Common myeloid progenitor, CD34-positive (primary cell): ENCODE results near the gene DRAXIN.

Source experiments
- CTCF ChIA-PET: fragments of 350-600 bp; sonication (Branson Sonifier 250); formaldehyde crosslinking; loops from one replicate; lab custom pipeline; 2021; ENCODE audit warnings: antibody characterized with exemption; lab: Charles Lee
- POLR2A ChIA-PET: fragments of 350-600 bp; sonication (Branson Sonifier 250); formaldehyde crosslinking; loops from one replicate; lab custom pipeline; 2021; ENCODE audit warnings: antibody characterized with exemption; lab: Charles Lee
- DNase-seq, 3 donors: peaks; one replicate each; pipeline versions ENCODE4 v3.0.0 to v3.0.0-alpha.2; 2013
- H3K27ac ChIP-seq, 2 experiments: 1 replicate in 1 of 2; 2 replicates in 1 of 2; pipeline ENCODE4 v1.7.0; 2013; ENCODE audit warnings: inconsistent platforms in 2 of 2, low read length in 2 of 2, mild to moderate bottlenecking in 2 of 2, low read depth in 1 of 2, moderate library complexity in 1 of 2; ENCODE audit not compliant: severe bottlenecking in 2 of 2, insufficient read depth in 1 of 2, poor library complexity in 1 of 2
- H3K27me3 ChIP-seq, 5 experiments: replicated peaks in 2 of 5; 1 replicate in 3 of 5; 2 replicates in 2 of 5; pipeline versions ENCODE4 v1.6.1 to v1.7.0; 2013; ENCODE audit warnings: low read length in 4 of 5, mild to moderate bottlenecking in 2 of 5, moderate library complexity in 2 of 5, inconsistent platforms in 1 of 5; ENCODE audit not compliant: insufficient read depth in 5 of 5, control insufficient read depth in 4 of 5
- H3K36me3 ChIP-seq, 4 experiments: 1 replicate in 2 of 4; 2 replicates in 2 of 4; pipeline versions ENCODE4 v1.6.1 to v1.7.0; 2013; ENCODE audit warnings: low read length in 3 of 4, control low read depth in 1 of 4, mild to moderate bottlenecking in 1 of 4; ENCODE audit not compliant: control insufficient read depth in 4 of 4, insufficient read depth in 4 of 4
- H3K4me1 ChIP-seq, 4 experiments: 1 replicate in 3 of 4; 2 replicates in 1 of 4; pipeline versions ENCODE4 v1.6.1 to v1.7.1; 2013; ENCODE audit warnings: low read length in 3 of 4, mild to moderate bottlenecking in 3 of 4, control low read depth in 1 of 4, inconsistent platforms in 1 of 4, moderate library complexity in 1 of 4; ENCODE audit not compliant: control insufficient read depth in 4 of 4, insufficient read depth in 4 of 4; ENCODE audit errors: control extremely low read depth in 1 of 4
- H3K4me3 ChIP-seq, 7 experiments: 1 replicate in 4 of 7; 2 replicates in 3 of 7; pipeline versions ENCODE4 v1.5.1 to v1.7.0; 2013; ENCODE audit warnings: mild to moderate bottlenecking in 7 of 7, low read length in 6 of 7, moderate library complexity in 6 of 7, inconsistent platforms in 2 of 7, low read depth in 2 of 7, control low read depth in 1 of 7; ENCODE audit not compliant: insufficient read depth in 4 of 7, control insufficient read depth in 1 of 7; ENCODE audit errors: extremely low read depth in 1 of 7
- H3K9me3 ChIP-seq, 5 experiments: 1 replicate in 4 of 5; 2 replicates in 1 of 5; pipeline versions ENCODE4 v1.6.1 to v1.7.1; 2013; ENCODE audit warnings: low read length in 4 of 5, mild to moderate bottlenecking in 2 of 5, inconsistent platforms in 1 of 5, low read depth in 1 of 5, moderate library complexity in 1 of 5; ENCODE audit not compliant: control insufficient read depth in 4 of 5, insufficient read depth in 2 of 5; ENCODE audit errors: control extremely low read depth in 1 of 5
- WGBS: methylation state at CpG from one replicate; pipeline ENCODE4 v1.1.5; 2013; ENCODE audit not compliant: insufficient coverage; 5-methylcytosine and 5-hydroxymethylcytosine counted together

Gene DRAXIN

GRCh38 chr1:11668516-11668915, 23.0 kb upstream of the DRAXIN start:
- Histone ChIP-seq H3K9me3 (no peaks in the 10 kb centered on the region), H3K27ac (no peak overlapping the region), H3K36me3 (peaks cover 0 to 38% (median 18%) of the 10 kb centered on the region in 4 experiments), H3K4me3 (no peak overlapping the region), H3K4me1 (peaks cover 0 to 13% (median 8%) of the 10 kb centered on the region in 4 experiments), H3K27me3 (no peaks in the 10 kb centered on the region)
- ChIA-PET CTCF (no interaction called here), POLR2A (no interaction called here)
- 94% methylated on average over 11 of the region's 14 CpGs for WGBS
- no peak for DNase-seq

GRCh38 chr1:11670747-11671146, 20.8 kb upstream of the DRAXIN start:
- H3K4me1 ChIP-seq = no peaks in the 10 kb centered on the region
- H3K9me3 ChIP-seq = no peaks in the 10 kb centered on the region
- no peak overlapping the region for H3K4me3 ChIP-seq
- H3K27me3 ChIP-seq = no peaks in the 10 kb centered on the region
- WGBS = 90% methylated on average over 4 of the region's 6 CpGs
- H3K27ac ChIP-seq = no peak overlapping the region
- H3K36me3 ChIP-seq = peaks cover 5 to 57% (median 28%) of the 10 kb centered on the region in 4 experiments
- no peak for DNase-seq
- POLR2A ChIA-PET = no interaction called here
- CTCF ChIA-PET = interaction anchor here (0.8 kb wide), 1 partner anchor 20 kb away, joined by 3 read pairs; no protein-coding TSS in a partner anchor

- Histone ChIP-seq H3K4me1 (no peaks in the 10 kb centered on the region), H3K36me3 (peaks cover 5 to 61% (median 30%) of the 10 kb centered on the region in 4 experiments), H3K4me3 (no peak overlapping the region), H3K27ac (no peak overlapping the region), H3K9me3 (no peaks in the 10 kb centered on the region), H3K27me3 (no peaks in the 10 kb centered on the region)
- WGBS = 88% methylated on average over 6 of the region's 6 CpGs
- POLR2A ChIA-PET = no interaction called here
- DNase-seq = no peak
- CTCF ChIA-PET = interaction anchor here (0.8 to 1.1 kb wide), 2 partner anchors 21 to 48 kb away, joined by 3 to 4 read pairs; no protein-coding TSS in a partner anchor
Observed at GRCh38 chr1:11671205-11671543, 20.3 kb upstream of the DRAXIN start.

- 96% methylated on average over 10 of the region's 14 CpGs for WGBS
- peaks cover 5 to 67% (median 35%) of the 10 kb centered on the region in 4 experiments for H3K36me3 ChIP-seq
- H3K4me3 ChIP-seq = no peak overlapping the region
- H3K27ac ChIP-seq = no peak overlapping the region
- no peaks in the 10 kb centered on the region for H3K4me1 ChIP-seq
- H3K27me3 ChIP-seq = no peaks in the 10 kb centered on the region
- CTCF ChIA-PET = interaction anchor here (0.8 to 1.1 kb wide), 2 partner anchors 21 to 48 kb away, joined by 3 to 4 read pairs; no protein-coding TSS in a partner anchor
- DNase-seq = no peak
- POLR2A ChIA-PET = no interaction called here
- H3K9me3 ChIP-seq = no peaks in the 10 kb centered on the region
Observed at GRCh38 chr1:11671544-11672286, 19.8 kb upstream of the DRAXIN start.

- ChIA-PET CTCF (interaction anchor here (0.9 to 1.2 kb wide), 2 partner anchors 18 to 38 kb away, joined by 3 read pairs; partner anchors contain the start of genes FBXO2 and FBXO44), POLR2A (no interaction called here)
- Histone ChIP-seq H3K36me3 (peaks cover 5 to 69% (median 39%) of the 10 kb centered on the region in 4 experiments), H3K4me1 (no peaks in the 10 kb centered on the region), H3K4me3 (no peak overlapping the region), H3K27me3 (no peaks in the 10 kb centered on the region), H3K27ac (no peak overlapping the region), H3K9me3 (no peaks in the 10 kb centered on the region)
- no peak for DNase-seq
- 98% methylated on average over 7 of the region's 14 CpGs for whole genome bisulfite sequencing
Observed at GRCh38 chr1:11673089-11673769, 18.3 kb upstream of the DRAXIN start.

- H3K27ac ChIP-seq = no peak overlapping the region
- no peak overlapping the region for H3K4me3 ChIP-seq
- H3K27me3 ChIP-seq = no peaks in the 10 kb centered on the region
- ChIA-PET CTCF (interaction anchor here (2.4 to 4.0 kb wide), 2 partner anchors 10 to 75 kb away, joined by 5 to 15 read pairs; partner anchors contain the start of gene FBXO6), POLR2A (no interaction called here)
- WGBS = 97% methylated on average over 11 of the region's 14 CpGs
- peaks cover 5 to 62% (median 35%) of the 10 kb centered on the region in 4 experiments for H3K36me3 ChIP-seq
- no peak for DNase-seq
- peaks cover 0 to 2% (median under 1%) of the 10 kb centered on the region in 4 experiments for H3K4me1 ChIP-seq
- H3K9me3 ChIP-seq = no peaks in the 10 kb centered on the region
Observed at GRCh38 chr1:11674488-11674887, 17.0 kb upstream of the DRAXIN start.
